ENCODE data around the gene MTARC2. TPM values are rescaled to one million over a fixed set of nuclear protein-coding genes. Genes with fewer than 3 reads are reported as not detected.
A peak's percentile ranks its signal among the peaks of the same experiment; 100 is the strongest.
"Not testable (repeated sequence)": the region's sequence is repeated elsewhere in the genome, so short reads cannot be mapped to it uniquely, and the experiment has no call there.

Gene MTARC2
- total RNA-seq, 1 experiment from 2014 or later, result not detected

GRCh38 chr1:220717800-220718640, 30.1 kb upstream of the MTARC2 start:
- CTCF ChIA-PET, result no interaction called here
- POLR2A ChIA-PET (ENCODE audit: low non-redundant PET), result no interaction called here
- BruUV-seq (replicated peaks), result no TSS peak

GRCh38 chr1:220721266-220721665, 26.9 kb upstream of the MTARC2 start:
- intact Hi-C loops (cut with micrococcal nuclease; ENCODE audit: unreplicated experiment); H3K4me3 ChIP-seq (ENCODE audit: low read depth, low read length, poor library complexity, severe bottlenecking); H3K36me3 ChIP-seq (ENCODE audit: insufficient read depth, low read length, poor library complexity, severe bottlenecking); DNase-seq (ENCODE audit: low spot score); H3K27ac ChIP-seq (ENCODE audit: low read depth, low read length, poor library complexity, severe bottlenecking); H3K27me3 ChIP-seq (replicated peaks; ENCODE audit: insufficient read depth, low read depth, low read length, poor library complexity); H3K4me1 ChIP-seq (ENCODE audit: insufficient read depth, low read length, poor library complexity, severe bottlenecking); H3K9me3 ChIP-seq (ENCODE audit: low read depth, low read length, poor library complexity, severe bottlenecking); BruUV-seq (replicated peaks); CTCF ChIA-PET; POLR2A ChIA-PET (ENCODE audit: low non-redundant PET): not testable (repeated sequence)

More at GRCh38 chr1:220717800-220718640, 30.1 kb upstream of the MTARC2 start:
- Histone ChIP-seq H3K9me3 (ENCODE audit: low read depth, low read length, poor library complexity, severe bottlenecking) (no peaks in the 10 kb centered on the region), H3K4me3 (ENCODE audit: low read depth, low read length, poor library complexity, severe bottlenecking) (no peak overlapping the region), H3K4me1 (ENCODE audit: insufficient read depth, low read length, poor library complexity, severe bottlenecking) (no peaks in the 10 kb centered on the region), H3K27ac (ENCODE audit: low read depth, low read length, poor library complexity, severe bottlenecking) (no peak overlapping the region), H3K36me3 (ENCODE audit: insufficient read depth, low read length, poor library complexity, severe bottlenecking) (no peaks in the 10 kb centered on the region), H3K27me3 (replicated peaks; ENCODE audit: insufficient read depth, low read depth, low read length, poor library complexity) (peaks cover 3% of the 10 kb centered on the region)
- no peak for DNase-seq (ENCODE audit: low spot score)
- TF ChIP-seq CTCF (conservative IDR thresholded peaks at IDR 0.05; ENCODE audit: low read depth, low read length), result no peak
- TF ChIP-seq EZH2 (IDR thresholded peaks at IDR 0.05; ENCODE audit: borderline replicate concordance, low read depth, low read length, poor library complexity, severe bottlenecking), result no peak
- intact Hi-C loops (cut with micrococcal nuclease; ENCODE audit: unreplicated experiment), result no loop called here

GRCh38 chr1:220726634-220727033, 21.5 kb upstream of the MTARC2 start:
- no peak overlapping the region for H3K27ac ChIP-seq (ENCODE audit: low read depth, low read length, poor library complexity, severe bottlenecking)
- intact Hi-C loops (cut with micrococcal nuclease; ENCODE audit: unreplicated experiment), result no loop called here
- ChIA-PET POLR2A (ENCODE audit: low non-redundant PET) (no interaction called here), CTCF (no interaction called here)
- no peaks in the 10 kb centered on the region for H3K27me3 ChIP-seq (replicated peaks; ENCODE audit: insufficient read depth, low read depth, low read length, poor library complexity)
- peak; percentile 41 for TF ChIP-seq CTCF (conservative IDR thresholded peaks at IDR 0.05; ENCODE audit: low read depth, low read length)
- no peak for TF ChIP-seq EZH2 (IDR thresholded peaks at IDR 0.05; ENCODE audit: borderline replicate concordance, low read depth, low read length, poor library complexity, severe bottlenecking)
- no peak overlapping the region for H3K4me3 ChIP-seq (ENCODE audit: low read depth, low read length, poor library complexity, severe bottlenecking)
- no peaks in the 10 kb centered on the region for H3K9me3 ChIP-seq (ENCODE audit: low read depth, low read length, poor library complexity, severe bottlenecking)
- H3K36me3 ChIP-seq (ENCODE audit: insufficient read depth, low read length, poor library complexity, severe bottlenecking), result no peaks in the 10 kb centered on the region
- no peaks in the 10 kb centered on the region for H3K4me1 ChIP-seq (ENCODE audit: insufficient read depth, low read length, poor library complexity, severe bottlenecking)
- no TSS peak for BruUV-seq (replicated peaks)
- DNase-seq (ENCODE audit: low spot score), result no peak

- DNase-seq (ENCODE audit: low spot score), result no peak
- TF ChIP-seq EZH2 (IDR thresholded peaks at IDR 0.05; ENCODE audit: borderline replicate concordance, low read depth, low read length, poor library complexity, severe bottlenecking) (no peak), CTCF (conservative IDR thresholded peaks at IDR 0.05; ENCODE audit: low read depth, low read length) (no peak)
- ChIA-PET CTCF (interaction anchor here (0.6 kb wide), 1 partner anchor 432 kb away, joined by 4 read pairs; no protein-coding TSS in a partner anchor), POLR2A (ENCODE audit: low non-redundant PET) (no interaction called here)
- no peak overlapping the region for H3K27ac ChIP-seq (ENCODE audit: low read depth, low read length, poor library complexity, severe bottlenecking)
- no peak overlapping the region for H3K4me3 ChIP-seq (ENCODE audit: low read depth, low read length, poor library complexity, severe bottlenecking)
- H3K36me3 ChIP-seq (ENCODE audit: insufficient read depth, low read length, poor library complexity, severe bottlenecking), result no peaks in the 10 kb centered on the region
- H3K27me3 ChIP-seq (replicated peaks; ENCODE audit: insufficient read depth, low read depth, low read length, poor library complexity), result no peaks in the 10 kb centered on the region
- H3K4me1 ChIP-seq (ENCODE audit: insufficient read depth, low read length, poor library complexity, severe bottlenecking), result no peaks in the 10 kb centered on the region
- intact Hi-C loops (cut with micrococcal nuclease; ENCODE audit: unreplicated experiment), result no loop called here
- H3K9me3 ChIP-seq (ENCODE audit: low read depth, low read length, poor library complexity, severe bottlenecking), result no peaks in the 10 kb centered on the region
- no TSS peak for BruUV-seq (replicated peaks)
Observed at GRCh38 chr1:220727519-220727918, 20.6 kb upstream of the MTARC2 start.
